Transverse colon (tissue), 4 donors: ENCODE results near the gene ALDH8A1. TPM values are rescaled to one million over a fixed set of nuclear protein-coding genes. Genes with fewer than 3 reads are reported as not detected.

Experiments
- DNase-seq: peaks from one replicate; pipeline ENCODE4 v3.0.0-alpha.2; 2019
- H3K27ac ChIP-seq, 4 donors: fragments of 200-600 bp; sonication (generic); 2 replicates each; pipeline ENCODE4 v1.5.1; 2016 to 2018; ENCODE audit warnings: inconsistent platforms in 4 of 4
- H3K27me3 ChIP-seq: fragments of 200-600 bp; sonication (generic); 2 replicates; pipeline ENCODE4 v1.5.1; 2017; ENCODE audit warnings: inconsistent platforms
- H3K36me3 ChIP-seq, 4 donors: fragments of 200-600 bp; sonication (generic); 2 replicates each; pipeline ENCODE4 v1.5.1; 2017 to 2019; ENCODE audit warnings: inconsistent platforms in 4 of 4
- H3K4me1 ChIP-seq, 4 donors: fragments of 200-600 bp; sonication (generic); 2 replicates each; pipeline ENCODE4 v1.5.1; 2017 to 2020; ENCODE audit warnings: inconsistent platforms in 4 of 4
- H3K4me3 ChIP-seq, 4 donors: fragments of 200-600 bp; sonication (generic); 1 replicate in 1 of 4; 2 replicates in 3 of 4; pipeline versions ENCODE4 v1.5.1 to v1.6.1; 2017 to 2019; ENCODE audit warnings: inconsistent platforms in 4 of 4
- H3K9me3 ChIP-seq, 2 donors: fragments of 200-600 bp; sonication (generic); 2 replicates each; pipeline ENCODE4 v1.5.1; 2017 to 2019; ENCODE audit warnings: inconsistent platforms in 2 of 2
- EP300 ChIP-seq: sonication (generic); formaldehyde crosslinking; IDR thresholded peaks from one replicate; pipeline ENCODE4 v1.6.1; 2017; ENCODE audit warnings: antibody characterized with exemption, low read depth
- POLR2A ChIP-seq: fragments of 450-650 bp; IDR thresholded peaks from one replicate; pipeline ENCODE4 v1.6.1; 2016; ENCODE audit warnings: antibody characterized with exemption, mild to moderate bottlenecking, moderate library complexity
- POLR2AphosphoS5 ChIP-seq, 3 donors: sonication (generic); formaldehyde crosslinking; IDR thresholded peaks; one replicate each; pipeline ENCODE4 v1.6.1; 2016; ENCODE audit warnings: antibody characterized with exemption in 3 of 3
- WGBS, 2 donors: methylation state at CpG; one replicate each; pipeline ENCODE4 v1.1.5; 2018; ENCODE audit warnings: low coverage in 1 of 2; 5-methylcytosine and 5-hydroxymethylcytosine counted together
- in situ Hi-C, 4 donors: fragments of 200-750 bp; cut with MboI; loops; one replicate each; pipeline versions ENCODE4 v1.15.0 to v1.15.1; 2017; ENCODE audit warnings: low sequenced_read_pairs in 3 of 4, low pct_ligation_motif_present in 1 of 4, low pct_unique_long_range_greater_than_20kb in 1 of 4
- intact Hi-C: fragments of 100-400 bp; cut with DNase I; formaldehyde crosslinking; loops from one replicate; pipeline ENCODE4 v1.15.1; 2023; ENCODE audit warnings: low total_unique reads
- total RNA-seq, 4 donors: library from RNA; depleted of rRNA; stranded (reverse); fragments of >200 nt; gene quantifications; one replicate each; pipeline ENCODE4 v1.1.0, GENCODE V29; 2016
- TF ChIP-seq, protein P1 (sequence below), 5 experiments: fragments of 200-600 bp in 3 of 5; fragments of 450-650 bp in 2 of 5; sonication (generic) in 3 of 5; IDR thresholded peaks; 1 replicate in 2 of 5; 2 replicates in 3 of 5; pipeline ENCODE4 v1.5.1; 2016 to 2017; ENCODE audit warnings: antibody characterized with exemption in 5 of 5, inconsistent platforms in 3 of 5, mild to moderate bottlenecking in 2 of 5, moderate library complexity in 1 of 5

ALDH8A1 gene
- total RNA-seq, 4 donors from 2014 or later = 1.1 to 2.9 (median 2.5) TPM; not detected in 1

DNA sequence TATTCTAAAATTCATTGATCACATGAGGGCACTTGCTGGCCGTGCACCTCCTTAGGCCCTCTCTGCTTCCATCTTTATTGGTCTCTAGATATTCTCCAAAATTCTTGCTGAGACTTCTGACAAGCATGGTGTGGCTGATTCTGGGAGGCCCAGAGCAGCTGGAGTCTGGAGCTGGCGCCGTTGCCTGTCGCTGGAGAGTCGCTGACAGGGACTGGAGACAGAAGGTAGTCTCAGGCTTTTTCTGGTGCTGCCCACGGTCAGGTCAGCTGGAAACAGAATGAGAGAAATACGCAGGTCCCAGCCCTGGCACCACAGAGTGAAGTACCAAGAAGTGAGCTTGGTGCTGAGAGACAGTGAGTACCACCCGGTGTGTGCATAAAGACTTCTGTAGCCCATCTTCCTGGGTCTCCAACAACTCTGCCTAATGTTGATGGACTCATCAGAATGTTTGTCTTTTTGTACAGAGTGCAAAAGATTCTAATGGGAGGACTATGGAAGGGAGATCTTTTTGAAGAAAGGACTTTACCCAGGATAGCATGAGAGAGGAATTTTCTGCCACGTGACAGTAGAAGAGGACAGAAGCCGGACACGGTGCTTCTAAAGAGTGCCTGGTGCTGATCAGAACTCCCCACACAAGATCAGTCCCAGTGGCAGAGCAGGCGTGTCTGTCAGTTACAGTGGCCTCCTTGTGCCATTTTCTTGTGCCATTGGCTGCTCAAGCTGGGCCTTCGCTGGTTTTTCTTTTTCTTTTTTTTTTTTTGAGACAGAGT is 1.8 kb upstream of the ALDH8A1 start:
- Histone ChIP-seq H3K36me3 (no peaks in the 10 kb centered on the region), H3K27ac (no peak overlapping the region), H3K4me3 (no peak overlapping the region), H3K4me1 (no peaks in the 10 kb centered on the region), H3K27me3 (no peaks in the 10 kb centered on the region), H3K9me3 (no peaks in the 10 kb centered on the region)
- 77 to 91% methylated on average over 3 to 13 of the region's 13 CpGs for WGBS, 2 donors
- intact Hi-C loops = no loop called here
- no peak for TF ChIP-seq EP300
- TF ChIP-seq, protein P1, sequence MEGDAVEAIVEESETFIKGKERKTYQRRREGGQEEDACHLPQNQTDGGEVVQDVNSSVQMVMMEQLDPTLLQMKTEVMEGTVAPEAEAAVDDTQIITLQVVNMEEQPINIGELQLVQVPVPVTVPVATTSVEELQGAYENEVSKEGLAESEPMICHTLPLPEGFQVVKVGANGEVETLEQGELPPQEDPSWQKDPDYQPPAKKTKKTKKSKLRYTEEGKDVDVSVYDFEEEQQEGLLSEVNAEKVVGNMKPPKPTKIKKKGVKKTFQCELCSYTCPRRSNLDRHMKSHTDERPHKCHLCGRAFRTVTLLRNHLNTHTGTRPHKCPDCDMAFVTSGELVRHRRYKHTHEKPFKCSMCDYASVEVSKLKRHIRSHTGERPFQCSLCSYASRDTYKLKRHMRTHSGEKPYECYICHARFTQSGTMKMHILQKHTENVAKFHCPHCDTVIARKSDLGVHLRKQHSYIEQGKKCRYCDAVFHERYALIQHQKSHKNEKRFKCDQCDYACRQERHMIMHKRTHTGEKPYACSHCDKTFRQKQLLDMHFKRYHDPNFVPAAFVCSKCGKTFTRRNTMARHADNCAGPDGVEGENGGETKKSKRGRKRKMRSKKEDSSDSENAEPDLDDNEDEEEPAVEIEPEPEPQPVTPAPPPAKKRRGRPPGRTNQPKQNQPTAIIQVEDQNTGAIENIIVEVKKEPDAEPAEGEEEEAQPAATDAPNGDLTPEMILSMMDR (IDR thresholded peaks at IDR 0.05) = no peak
- in situ Hi-C loops = no loop called here
- no peak for DNase-seq

DNA sequence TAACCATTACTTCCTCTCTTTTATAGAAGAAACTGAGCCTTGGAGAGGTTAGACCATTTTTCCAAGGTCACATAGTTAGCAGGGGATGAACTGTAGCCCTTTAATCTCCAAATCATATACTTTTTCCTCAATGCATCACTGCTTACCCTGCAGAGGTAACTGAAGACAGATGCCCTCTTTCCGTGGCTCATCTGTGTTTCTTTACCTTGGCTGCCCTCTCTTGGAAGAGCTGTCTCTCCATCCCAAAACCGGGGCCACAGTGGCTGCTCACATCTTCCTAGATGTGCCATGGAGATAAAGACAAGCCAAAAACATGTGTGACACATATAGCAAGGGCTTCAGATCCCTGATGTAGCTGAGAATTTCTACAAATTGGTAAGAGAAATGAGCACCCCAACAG is 581 bp upstream of the ALDH8A1 start:
- H3K27me3 ChIP-seq = no peaks in the 10 kb centered on the region
- TF ChIP-seq EP300 (no peak), POLR2AphosphoS5 (IDR thresholded peaks at IDR 0.05) (no peak), POLR2A (no peak)
- TF ChIP-seq, protein P1 (IDR thresholded peaks at IDR 0.05) = no peak
- H3K9me3 ChIP-seq = no peaks in the 10 kb centered on the region
- no peak overlapping the region for H3K4me3 ChIP-seq
- intact Hi-C loops = no loop called here
- no peaks in the 10 kb centered on the region for H3K4me1 ChIP-seq
- WGBS, 2 donors = 45% methylated on average over 2 of the region's 2 CpGs; no CpG with 5 or more reads in 1 of the 2 donors
- no peak for DNase-seq
- in situ Hi-C loops = no loop called here
- no peak overlapping the region for H3K27ac ChIP-seq
- H3K36me3 ChIP-seq = no peaks in the 10 kb centered on the region

DNA sequence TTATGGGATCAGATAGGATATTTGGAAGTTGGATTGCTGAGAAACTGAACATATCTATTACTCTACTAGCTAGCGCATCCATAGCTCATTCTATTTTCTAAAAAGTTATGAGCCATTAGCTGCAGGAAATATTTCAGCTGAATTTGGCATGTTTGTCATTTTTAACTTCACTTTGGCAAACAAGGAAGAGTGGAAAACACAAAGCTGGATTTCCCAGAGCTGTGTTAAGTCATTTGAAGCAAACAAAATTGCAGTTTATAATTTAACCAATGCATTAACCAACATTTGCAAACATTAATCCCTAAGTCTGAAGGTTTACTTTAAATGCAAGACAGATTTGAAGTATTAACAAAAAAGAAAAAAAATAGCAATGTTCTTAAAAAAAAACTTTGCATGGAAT is 1.2 kb downstream of the ALDH8A1 start:
- no peaks in the 10 kb centered on the region for H3K9me3 ChIP-seq
- WGBS, 2 donors = 82 to 89% methylated on average over 1 of the region's 1 CpG
- H3K36me3 ChIP-seq = no peaks in the 10 kb centered on the region
- DNase-seq = no peak
- no peak overlapping the region for H3K27ac ChIP-seq
- no peak overlapping the region for H3K4me3 ChIP-seq
- in situ Hi-C loops = loop anchor here in 1 of 4 donors (25.0 kb wide), 1 partner anchor 786 kb away; no protein-coding TSS in a partner anchor
- no peaks in the 10 kb centered on the region for H3K4me1 ChIP-seq
- no peak for TF ChIP-seq POLR2AphosphoS5 (IDR thresholded peaks at IDR 0.05)
- TF ChIP-seq POLR2A = no peak
- no peak for TF ChIP-seq EP300
- TF ChIP-seq, protein P1 (IDR thresholded peaks at IDR 0.05) = no peak
- no peaks in the 10 kb centered on the region for H3K27me3 ChIP-seq
- intact Hi-C loops = loop anchor here (10.0 kb wide), 1 partner anchor 794 kb away; no protein-coding TSS in a partner anchor

DNA sequence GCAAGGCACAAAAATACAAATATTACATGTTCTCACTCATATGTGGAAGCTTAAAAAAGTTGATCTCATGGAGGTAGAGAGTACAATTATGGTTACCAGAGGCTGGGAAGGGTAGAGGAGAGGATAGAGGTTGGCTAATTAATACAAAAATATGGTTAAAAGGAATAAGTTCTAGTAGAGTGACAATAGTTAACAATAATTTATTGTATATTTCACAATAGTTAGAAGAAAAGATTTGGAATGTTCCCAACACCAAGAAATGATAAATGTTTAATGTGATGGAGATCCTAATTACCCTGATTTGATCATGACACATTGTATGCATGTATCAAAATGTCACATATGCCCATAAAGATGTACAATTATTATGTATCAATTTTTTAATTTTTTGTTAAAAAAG is 1.8 kb downstream of the ALDH8A1 start:
- Histone ChIP-seq H3K27ac (no peak overlapping the region), H3K4me1 (no peaks in the 10 kb centered on the region), H3K4me3 (no peak overlapping the region), H3K27me3 (no peaks in the 10 kb centered on the region), H3K9me3 (no peaks in the 10 kb centered on the region), H3K36me3 (no peaks in the 10 kb centered on the region)
- no peak for DNase-seq
- in situ Hi-C loops = loop anchor here in 1 of 4 donors (25.0 kb wide), 1 partner anchor 786 kb away; no protein-coding TSS in a partner anchor
- intact Hi-C loops = loop anchor here (10.0 kb wide), 1 partner anchor 793 kb away; no protein-coding TSS in a partner anchor
- TF ChIP-seq POLR2A (no peak), EP300 (no peak), POLR2AphosphoS5 (IDR thresholded peaks at IDR 0.05) (no peak)
- TF ChIP-seq, protein P1 (IDR thresholded peaks at IDR 0.05) = no peak
